HepG2 (cell line): ENCODE data around the gene IPPK. TPM values are rescaled to one million over a fixed set of nuclear protein-coding genes. Genes with fewer than 3 reads are reported as not detected.

ENCODE experiments used
- HOXA9 ChIP-seq: sonication (generic); formaldehyde crosslinking; IDR thresholded peaks from 2 replicates; pipeline ENCODE4 v1.8.1; 2022; ENCODE audit warnings: missing genetic modification reagents, mild to moderate bottlenecking, moderate library complexity, borderline replicate concordance
- KDM4B ChIP-seq: sonication (generic); formaldehyde crosslinking; IDR thresholded peaks from 2 replicates; pipeline ENCODE4 v1.4.0; 2020; ENCODE audit warnings: missing genetic modification reagents
- KLF16 ChIP-seq, 2 experiments: sonication (generic) in 1 of 2; formaldehyde crosslinking in 1 of 2; IDR thresholded peaks; 2 replicates each; pipeline versions ENCODE4 v1.6.1 to v1.8.0; 2016 to 2023; ENCODE audit warnings: missing genetic modification reagents in 2 of 2, missing compliant biosample characterization in 1 of 2
- NFE2L1 ChIP-seq: sonication (generic); formaldehyde crosslinking; IDR thresholded peaks from 2 replicates; pipeline ENCODE4 v1.4.0; 2020; ENCODE audit warnings: missing genetic modification reagents, mild to moderate bottlenecking, borderline replicate concordance
- NR2F6 ChIP-seq, 2 experiments: IDR thresholded peaks; 2 replicates each; pipeline ENCODE4 v1.6.1; 2016; ENCODE audit warnings: antibody characterized with exemption in 1 of 2, mild to moderate bottlenecking in 1 of 2
- TEAD3 ChIP-seq: optimal IDR thresholded peaks from 2 replicates; pipeline ENCODE3; 2016; ENCODE audit warnings: borderline replicate concordance
- ZBTB8A ChIP-seq: sonication (generic); formaldehyde crosslinking; IDR thresholded peaks from 2 replicates; pipeline ENCODE4 v1.4.0; 2020; ENCODE audit warnings: mild to moderate bottlenecking, low read depth, missing genetic modification reagents, borderline replicate concordance
- ZNF180 ChIP-seq: sonication (generic); formaldehyde crosslinking; IDR thresholded peaks from 2 replicates; pipeline ENCODE4 v1.4.0; 2020; ENCODE audit warnings: low read depth, missing genetic modification reagents, borderline replicate concordance
- ZNF383 ChIP-seq: sonication (generic); formaldehyde crosslinking; IDR thresholded peaks from 2 replicates; pipeline ENCODE4 v1.4.0; 2020; ENCODE audit warnings: missing genetic modification reagents, mild to moderate bottlenecking, borderline replicate concordance
- polyA plus RNA-seq, 8 experiments: library from polyadenylated mRNA; depleted of rRNA in 3 of 8; stranded (reverse) in 7 of 8; unstranded in 1 of 8; fragments of >200 nt; fragmentation: Illumina TruSeq in 4 of 8; extraction: Trizol in 4 of 8; gene quantifications; 2 replicates each; pipeline versions ENCODE4 v1.2.1 to v1.2.3, GENCODE V29; 2011 to 2016; ENCODE audit warnings: low read depth in 4 of 8, missing spikeins in 1 of 8, mixed read lengths in 1 of 8; ENCODE audit not compliant: insufficient read depth in 1 of 8
- total RNA-seq, 5 experiments: library from RNA; depleted of rRNA; stranded (reverse); fragments of >200 nt; fragmentation: Illumina TruSeq; extraction: Trizol; gene quantifications; 2 replicates each; pipeline ENCODE4 v1.2.3, GENCODE V29; 2016; ENCODE audit warnings: low read depth in 1 of 5
- TF ChIP-seq, protein P1 (sequence below): sonication (generic); formaldehyde crosslinking; IDR thresholded peaks from 2 replicates; pipeline ENCODE4 v1.4.0; 2020; ENCODE audit warnings: mild to moderate bottlenecking, missing genetic modification reagents
- TF ChIP-seq, protein P2 (sequence below): sonication (generic); formaldehyde crosslinking; IDR thresholded peaks from 2 replicates; pipeline ENCODE4 v1.5.1; 2020; ENCODE audit warnings: missing genetic modification reagents, mild to moderate bottlenecking, borderline replicate concordance
- TF ChIP-seq, protein P3 (sequence below): IDR thresholded peaks from 2 replicates; pipeline ENCODE4 v1.6.1; 2016; ENCODE audit warnings: low read depth
- TF ChIP-seq, protein P4 (sequence below): sonication (generic); formaldehyde crosslinking; IDR thresholded peaks from 2 replicates; pipeline ENCODE4 v1.5.0; 2020; ENCODE audit warnings: missing genetic modification reagents
- TF ChIP-seq, protein P5 (sequence below): IDR thresholded peaks from 2 replicates; pipeline ENCODE4 v1.6.1; 2016; ENCODE audit warnings: missing genetic modification reagents, missing compliant biosample characterization
- TF ChIP-seq, protein P6 (sequence below): sonication (generic); formaldehyde crosslinking; IDR thresholded peaks from 2 replicates; pipeline ENCODE4 v1.8.1; 2023; ENCODE audit warnings: mild to moderate bottlenecking, missing genetic modification reagents
- TF ChIP-seq, protein P7 (sequence below): sonication (generic); formaldehyde crosslinking; IDR thresholded peaks from 2 replicates; pipeline ENCODE4 v1.4.0; 2020; ENCODE audit warnings: mild to moderate bottlenecking, missing genetic modification reagents

The IPPK gene
- total and polyA plus RNA-seq, 2 of the 13 experiments (the other 11 are each of a cell fraction or from before 2014, with no cell fraction given) = 9.9 to 14.1 TPM

DNA sequence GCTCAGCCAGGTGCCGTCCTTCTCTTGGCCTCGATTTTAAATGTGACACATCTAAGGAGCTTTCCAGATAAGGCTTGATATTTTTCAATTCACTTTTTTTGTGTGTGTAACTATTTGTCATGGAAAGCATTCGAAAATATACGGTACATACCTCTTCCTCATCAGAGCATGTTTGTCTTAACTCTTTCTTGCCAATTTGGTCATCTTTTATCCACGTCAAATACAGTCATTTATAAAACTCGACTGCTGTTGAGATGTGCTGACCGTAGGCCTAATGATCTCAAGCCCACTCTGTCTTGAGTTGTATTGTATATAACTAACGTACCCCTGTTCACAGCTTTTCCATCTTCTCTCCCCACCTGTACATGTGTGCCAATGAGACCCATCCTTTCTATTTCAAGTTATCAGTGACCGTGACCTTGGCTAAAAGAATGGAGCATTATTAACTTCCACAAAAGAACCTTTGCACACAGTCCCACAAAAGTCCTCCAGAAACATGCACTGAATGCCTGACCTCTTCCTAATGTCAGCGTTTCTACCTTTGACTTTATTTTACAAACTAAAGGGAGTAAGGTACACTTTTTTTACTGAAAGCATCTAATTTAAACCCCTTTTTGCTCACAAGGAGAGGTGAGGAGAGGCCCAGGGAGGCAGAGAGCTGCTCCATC, 61.6 kb downstream of the IPPK start (continued):
- TF ChIP-seq, protein P1, sequence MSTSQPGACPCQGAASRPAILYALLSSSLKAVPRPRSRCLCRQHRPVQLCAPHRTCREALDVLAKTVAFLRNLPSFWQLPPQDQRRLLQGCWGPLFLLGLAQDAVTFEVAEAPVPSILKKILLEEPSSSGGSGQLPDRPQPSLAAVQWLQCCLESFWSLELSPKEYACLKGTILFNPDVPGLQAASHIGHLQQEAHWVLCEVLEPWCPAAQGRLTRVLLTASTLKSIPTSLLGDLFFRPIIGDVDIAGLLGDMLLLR (CRISPR knock-in tag) = no peak
- TF ChIP-seq KDM4B (CRISPR knock-in tag) = no peak
- TF ChIP-seq, protein P2, sequence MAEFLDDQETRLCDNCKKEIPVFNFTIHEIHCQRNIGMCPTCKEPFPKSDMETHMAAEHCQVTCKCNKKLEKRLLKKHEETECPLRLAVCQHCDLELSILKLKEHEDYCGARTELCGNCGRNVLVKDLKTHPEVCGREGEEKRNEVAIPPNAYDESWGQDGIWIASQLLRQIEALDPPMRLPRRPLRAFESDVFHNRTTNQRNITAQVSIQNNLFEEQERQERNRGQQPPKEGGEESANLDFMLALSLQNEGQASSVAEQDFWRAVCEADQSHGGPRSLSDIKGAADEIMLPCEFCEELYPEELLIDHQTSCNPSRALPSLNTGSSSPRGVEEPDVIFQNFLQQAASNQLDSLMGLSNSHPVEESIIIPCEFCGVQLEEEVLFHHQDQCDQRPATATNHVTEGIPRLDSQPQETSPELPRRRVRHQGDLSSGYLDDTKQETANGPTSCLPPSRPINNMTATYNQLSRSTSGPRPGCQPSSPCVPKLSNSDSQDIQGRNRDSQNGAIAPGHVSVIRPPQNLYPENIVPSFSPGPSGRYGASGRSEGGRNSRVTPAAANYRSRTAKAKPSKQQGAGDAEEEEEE = no peak
- TF ChIP-seq, protein P3, sequence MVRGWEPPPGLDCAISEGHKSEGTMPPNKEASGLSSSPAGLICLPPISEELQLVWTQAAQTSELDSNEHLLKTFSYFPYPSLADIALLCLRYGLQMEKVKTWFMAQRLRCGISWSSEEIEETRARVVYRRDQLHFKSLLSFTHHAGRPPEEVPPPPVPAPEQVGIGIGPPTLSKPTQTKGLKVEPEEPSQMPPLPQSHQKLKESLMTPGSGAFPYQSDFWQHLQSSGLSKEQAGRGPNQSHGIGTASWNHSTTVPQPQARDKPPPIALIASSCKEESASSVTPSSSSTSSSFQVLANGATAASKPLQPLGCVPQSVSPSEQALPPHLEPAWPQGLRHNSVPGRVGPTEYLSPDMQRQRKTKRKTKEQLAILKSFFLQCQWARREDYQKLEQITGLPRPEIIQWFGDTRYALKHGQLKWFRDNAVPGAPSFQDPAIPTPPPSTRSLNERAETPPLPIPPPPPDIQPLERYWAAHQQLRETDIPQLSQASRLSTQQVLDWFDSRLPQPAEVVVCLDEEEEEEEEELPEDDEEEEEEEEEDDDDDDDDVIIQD = no peak
- TF ChIP-seq, protein P4, sequence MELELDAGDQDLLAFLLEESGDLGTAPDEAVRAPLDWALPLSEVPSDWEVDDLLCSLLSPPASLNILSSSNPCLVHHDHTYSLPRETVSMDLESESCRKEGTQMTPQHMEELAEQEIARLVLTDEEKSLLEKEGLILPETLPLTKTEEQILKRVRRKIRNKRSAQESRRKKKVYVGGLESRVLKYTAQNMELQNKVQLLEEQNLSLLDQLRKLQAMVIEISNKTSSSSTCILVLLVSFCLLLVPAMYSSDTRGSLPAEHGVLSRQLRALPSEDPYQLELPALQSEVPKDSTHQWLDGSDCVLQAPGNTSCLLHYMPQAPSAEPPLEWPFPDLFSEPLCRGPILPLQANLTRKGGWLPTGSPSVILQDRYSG = no peak
- TF ChIP-seq ZNF180 (CRISPR knock-in tag) = no peak
- no peak for TF ChIP-seq ZBTB8A (CRISPR knock-in tag)
- no peak for TF ChIP-seq HOXA9 (CRISPR knock-in tag)
- no peak for TF ChIP-seq NFE2L1 (CRISPR knock-in tag)
- TF ChIP-seq KLF16 (CRISPR knock-in tag; IDR thresholded peaks at IDR 0.05) = no peak
- no peak for TF ChIP-seq ZNF383 (CRISPR knock-in tag)
- peak; percentile 55 for TF ChIP-seq NR2F6 (IDR thresholded peaks at IDR 0.05)
- peak; percentile 45 for TF ChIP-seq NR2F6 (CRISPR knock-in tag; IDR thresholded peaks at IDR 0.05)
- TF ChIP-seq, protein P5, sequence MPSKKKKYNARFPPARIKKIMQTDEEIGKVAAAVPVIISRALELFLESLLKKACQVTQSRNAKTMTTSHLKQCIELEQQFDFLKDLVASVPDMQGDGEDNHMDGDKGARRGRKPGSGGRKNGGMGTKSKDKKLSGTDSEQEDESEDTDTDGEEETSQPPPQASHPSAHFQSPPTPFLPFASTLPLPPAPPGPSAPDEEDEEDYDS (CRISPR knock-in tag) = 0 out of 2 replicates have a peak, but pooled peaks have one; percentile 27
- TF ChIP-seq, protein P6, sequence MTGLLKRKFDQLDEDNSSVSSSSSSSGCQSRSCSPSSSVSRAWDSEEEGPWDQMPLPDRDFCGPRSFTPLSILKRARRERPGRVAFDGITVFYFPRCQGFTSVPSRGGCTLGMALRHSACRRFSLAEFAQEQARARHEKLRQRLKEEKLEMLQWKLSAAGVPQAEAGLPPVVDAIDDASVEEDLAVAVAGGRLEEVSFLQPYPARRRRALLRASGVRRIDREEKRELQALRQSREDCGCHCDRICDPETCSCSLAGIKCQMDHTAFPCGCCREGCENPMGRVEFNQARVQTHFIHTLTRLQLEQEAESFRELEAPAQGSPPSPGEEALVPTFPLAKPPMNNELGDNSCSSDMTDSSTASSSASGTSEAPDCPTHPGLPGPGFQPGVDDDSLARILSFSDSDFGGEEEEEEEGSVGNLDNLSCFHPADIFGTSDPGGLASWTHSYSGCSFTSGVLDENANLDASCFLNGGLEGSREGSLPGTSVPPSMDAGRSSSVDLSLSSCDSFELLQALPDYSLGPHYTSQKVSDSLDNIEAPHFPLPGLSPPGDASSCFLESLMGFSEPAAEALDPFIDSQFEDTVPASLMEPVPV (CRISPR knock-in tag) = no peak
- TF ChIP-seq, protein P7, sequence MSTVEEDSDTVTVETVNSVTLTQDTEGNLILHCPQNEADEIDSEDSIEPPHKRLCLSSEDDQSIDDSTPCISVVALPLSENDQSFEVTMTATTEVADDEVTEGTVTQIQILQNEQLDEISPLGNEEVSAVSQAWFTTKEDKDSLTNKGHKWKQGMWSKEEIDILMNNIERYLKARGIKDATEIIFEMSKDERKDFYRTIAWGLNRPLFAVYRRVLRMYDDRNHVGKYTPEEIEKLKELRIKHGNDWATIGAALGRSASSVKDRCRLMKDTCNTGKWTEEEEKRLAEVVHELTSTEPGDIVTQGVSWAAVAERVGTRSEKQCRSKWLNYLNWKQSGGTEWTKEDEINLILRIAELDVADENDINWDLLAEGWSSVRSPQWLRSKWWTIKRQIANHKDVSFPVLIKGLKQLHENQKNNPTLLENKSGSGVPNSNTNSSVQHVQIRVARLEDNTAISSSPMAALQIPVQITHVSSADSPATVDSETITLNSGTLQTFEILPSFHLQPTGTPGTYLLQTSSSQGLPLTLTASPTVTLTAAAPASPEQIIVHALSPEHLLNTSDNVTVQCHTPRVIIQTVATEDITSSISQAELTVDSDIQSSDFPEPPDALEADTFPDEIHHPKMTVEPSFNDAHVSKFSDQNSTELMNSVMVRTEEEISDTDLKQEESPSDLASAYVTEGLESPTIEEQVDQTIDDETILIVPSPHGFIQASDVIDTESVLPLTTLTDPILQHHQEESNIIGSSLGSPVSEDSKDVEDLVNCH (CRISPR knock-in tag) = no peak
- TF ChIP-seq TEAD3 = peak; percentile 53
